ENCODE data around the gene TECPR2. TPM values are rescaled to one million over a fixed set of nuclear protein-coding genes. Genes with fewer than 3 reads are reported as not detected.

TECPR2 gene, protein sequence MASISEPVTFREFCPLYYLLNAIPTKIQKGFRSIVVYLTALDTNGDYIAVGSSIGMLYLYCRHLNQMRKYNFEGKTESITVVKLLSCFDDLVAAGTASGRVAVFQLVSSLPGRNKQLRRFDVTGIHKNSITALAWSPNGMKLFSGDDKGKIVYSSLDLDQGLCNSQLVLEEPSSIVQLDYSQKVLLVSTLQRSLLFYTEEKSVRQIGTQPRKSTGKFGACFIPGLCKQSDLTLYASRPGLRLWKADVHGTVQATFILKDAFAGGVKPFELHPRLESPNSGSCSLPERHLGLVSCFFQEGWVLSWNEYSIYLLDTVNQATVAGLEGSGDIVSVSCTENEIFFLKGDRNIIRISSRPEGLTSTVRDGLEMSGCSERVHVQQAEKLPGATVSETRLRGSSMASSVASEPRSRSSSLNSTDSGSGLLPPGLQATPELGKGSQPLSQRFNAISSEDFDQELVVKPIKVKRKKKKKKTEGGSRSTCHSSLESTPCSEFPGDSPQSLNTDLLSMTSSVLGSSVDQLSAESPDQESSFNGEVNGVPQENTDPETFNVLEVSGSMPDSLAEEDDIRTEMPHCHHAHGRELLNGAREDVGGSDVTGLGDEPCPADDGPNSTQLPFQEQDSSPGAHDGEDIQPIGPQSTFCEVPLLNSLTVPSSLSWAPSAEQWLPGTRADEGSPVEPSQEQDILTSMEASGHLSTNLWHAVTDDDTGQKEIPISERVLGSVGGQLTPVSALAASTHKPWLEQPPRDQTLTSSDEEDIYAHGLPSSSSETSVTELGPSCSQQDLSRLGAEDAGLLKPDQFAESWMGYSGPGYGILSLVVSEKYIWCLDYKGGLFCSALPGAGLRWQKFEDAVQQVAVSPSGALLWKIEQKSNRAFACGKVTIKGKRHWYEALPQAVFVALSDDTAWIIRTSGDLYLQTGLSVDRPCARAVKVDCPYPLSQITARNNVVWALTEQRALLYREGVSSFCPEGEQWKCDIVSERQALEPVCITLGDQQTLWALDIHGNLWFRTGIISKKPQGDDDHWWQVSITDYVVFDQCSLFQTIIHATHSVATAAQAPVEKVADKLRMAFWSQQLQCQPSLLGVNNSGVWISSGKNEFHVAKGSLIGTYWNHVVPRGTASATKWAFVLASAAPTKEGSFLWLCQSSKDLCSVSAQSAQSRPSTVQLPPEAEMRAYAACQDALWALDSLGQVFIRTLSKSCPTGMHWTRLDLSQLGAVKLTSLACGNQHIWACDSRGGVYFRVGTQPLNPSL (N-terminal part only)
- total RNA-seq (ENCODE audit: low replicate concordance): 8.6 and 8.9 TPM in 2 replicates

DNA sequence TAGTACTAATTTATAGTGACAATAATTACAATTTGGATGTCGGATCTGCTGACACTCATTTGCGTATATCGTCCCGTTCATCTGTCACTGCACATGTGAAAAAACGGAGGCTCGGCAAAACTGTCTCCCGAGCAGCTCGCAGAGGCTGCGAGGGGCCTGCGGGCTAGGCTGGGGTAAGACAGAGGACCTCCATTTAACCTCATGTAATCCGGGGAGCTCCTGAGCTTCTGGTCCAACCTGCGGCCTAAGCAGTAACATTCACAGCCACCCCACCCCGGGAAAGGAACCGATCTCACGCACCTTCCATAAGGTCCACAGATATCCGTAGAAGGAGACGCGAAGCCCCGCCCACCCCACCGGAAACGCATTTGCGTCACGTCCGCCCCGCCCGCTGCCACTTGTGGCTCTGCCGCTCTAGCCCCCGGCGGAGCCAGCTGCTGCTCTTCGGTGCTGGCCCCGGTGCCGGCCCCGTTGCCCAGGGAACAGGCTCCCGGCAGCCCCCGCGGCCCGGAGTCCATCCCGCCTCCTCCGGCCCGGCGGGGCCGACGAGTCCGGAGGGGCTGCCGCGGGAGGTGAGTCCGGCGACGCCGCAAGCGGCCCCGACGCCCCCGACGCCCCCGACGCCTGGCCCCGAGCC lies at the start of gene TECPR2, which contains the start of gene CINP:
TECPR2 (plus strand) TSS at position 397 of the 637 bp plus-strand sequence. CDS start 13,781 bp downstream, outside the sequence.
CINP (minus strand) TSS at position 346 of the 637 bp plus-strand sequence; CDS start at position 307, 39 bp downstream.

DNA sequence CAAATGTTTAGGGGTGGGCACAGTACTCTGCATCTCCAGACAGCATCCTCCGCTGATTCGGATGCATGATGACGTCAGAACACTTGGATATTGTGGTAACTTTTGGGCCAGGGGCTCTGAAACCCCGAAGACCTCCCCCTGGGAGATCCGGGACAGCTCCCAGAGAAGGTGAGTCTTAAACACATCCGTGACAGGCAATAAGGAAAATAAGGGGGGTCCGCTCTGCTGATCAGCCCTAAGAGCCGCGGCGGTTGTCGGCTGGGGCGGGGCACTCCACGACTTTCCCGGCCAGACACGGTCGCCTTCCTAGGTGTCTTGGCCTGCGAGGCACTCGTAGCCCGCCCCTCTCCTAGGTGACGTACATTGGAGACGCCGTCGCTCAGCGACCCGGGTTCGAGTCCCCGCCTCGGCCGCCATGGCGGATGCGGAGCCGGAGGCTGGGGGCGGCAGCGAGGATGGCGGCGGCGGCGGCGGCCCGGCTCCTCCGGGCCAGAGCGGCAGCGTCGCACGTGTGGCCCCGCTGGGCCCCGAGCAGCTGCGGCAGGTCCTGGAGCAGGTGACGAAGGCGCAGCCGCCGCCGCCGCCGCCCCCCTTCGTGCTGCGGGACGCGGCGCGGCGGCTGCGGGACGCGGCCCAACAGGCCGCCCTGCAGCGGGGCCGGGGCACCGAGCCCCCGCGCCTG lies 43.2 kb upstream of the TECPR2 start, which contains the start of gene ZNF839:
ZNF839 (plus strand) TSS at position 396 of the 682 bp plus-strand sequence; CDS start at position 416, 20 bp downstream.

DNA sequence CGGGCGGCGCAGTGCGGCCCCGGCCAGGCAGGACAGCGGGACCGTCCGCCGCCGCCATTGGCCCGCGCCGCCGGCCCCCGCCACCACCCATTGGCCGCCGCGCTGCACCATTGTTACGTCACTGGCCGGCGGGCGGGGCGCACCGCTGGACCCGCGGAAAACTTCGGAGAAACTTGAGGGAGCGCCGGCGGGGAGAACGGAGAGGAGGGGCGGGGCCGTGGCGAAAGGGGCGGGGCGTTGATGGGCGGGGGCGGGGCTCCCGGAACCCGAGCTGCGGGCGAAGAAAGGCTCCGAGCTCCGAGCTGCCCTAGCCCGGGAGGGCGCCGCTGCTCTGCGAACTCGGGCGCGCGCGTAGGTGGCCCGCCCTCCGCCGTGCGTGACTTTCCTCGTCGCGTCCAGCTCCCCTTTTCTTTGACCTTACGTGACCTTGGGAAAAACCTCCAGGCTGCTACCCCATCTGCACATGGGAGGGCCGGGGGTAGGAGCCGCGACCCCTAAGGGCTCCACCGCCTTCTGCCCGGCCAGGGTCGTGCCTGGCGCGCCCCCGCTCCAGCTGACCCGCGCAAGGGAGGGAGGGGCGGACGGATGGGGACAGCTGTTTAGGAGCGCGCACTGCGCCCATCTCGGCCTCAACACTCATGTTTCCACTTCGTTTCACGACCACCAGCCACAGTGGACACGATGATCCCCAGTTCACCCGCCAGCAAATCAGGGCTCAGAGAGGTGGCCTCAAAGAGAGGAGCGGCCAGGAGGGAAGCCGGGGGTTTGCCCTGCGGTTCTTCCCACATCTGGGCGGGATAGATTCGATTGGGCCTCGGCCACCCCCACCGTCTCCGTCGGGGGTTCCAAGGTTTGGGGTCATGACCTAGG lies 147.2 kb downstream of the TECPR2 start, which contains the start of gene ANKRD9:
ANKRD9 (minus strand) TSS at position 31 of the 870 bp plus-strand sequence. CDS start 1,887 bp downstream, outside the sequence.

Other genes starting within 250 kb of the TECPR2 start
- gene WDR20, start 223.0 kb upstream of the TECPR2 start, total RNA-seq (ENCODE audit: low replicate concordance): 14.5 and 16.2 TPM in 2 replicates
- 4.6 and 12.2 TPM in 2 replicates for gene MOK, start 57.8 kb upstream of the TECPR2 start, total RNA-seq (ENCODE audit: low replicate concordance)
- 5.3 and 5.9 TPM in 2 replicates for gene ZNF839, start 43.2 kb upstream of the TECPR2 start, total RNA-seq (ENCODE audit: low replicate concordance)
- 31.7 and 39.6 TPM in 2 replicates for gene CINP, start 51 bp upstream of the TECPR2 start, total RNA-seq (ENCODE audit: low replicate concordance)
- gene ANKRD9, start 146.8 kb downstream of the TECPR2 start, total RNA-seq (ENCODE audit: low replicate concordance): 4.3 and 10.1 TPM in 2 replicates
- gene RCOR1, start 229.7 kb downstream of the TECPR2 start, total RNA-seq (ENCODE audit: low replicate concordance): 3.7 and 7.0 TPM in 2 replicates